ENCODE measurements around the gene SMIM35.

Gene SMIM35

DNA sequence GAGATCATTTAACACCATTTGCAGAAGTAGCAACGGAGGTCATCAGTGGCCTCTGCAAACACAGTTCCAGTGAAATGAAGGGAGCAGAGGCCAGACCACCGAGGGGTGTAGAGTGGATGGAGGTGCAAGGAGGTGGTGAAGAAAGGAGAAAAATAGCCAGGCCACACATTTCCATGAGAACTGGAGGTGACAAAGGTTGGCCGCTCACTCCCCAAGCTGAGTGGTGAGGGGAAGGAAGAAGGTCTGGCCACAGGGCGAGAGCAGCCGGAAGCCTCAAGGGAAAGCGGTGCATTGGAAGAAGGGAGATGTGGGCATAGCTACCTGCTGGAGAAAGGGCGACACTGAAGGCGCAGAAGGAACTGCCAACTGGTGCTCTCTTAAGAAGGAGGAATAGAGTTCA is 30.0 kb downstream of the SMIM35 start:
- DNase-seq, result peak; percentile 38

DNA sequence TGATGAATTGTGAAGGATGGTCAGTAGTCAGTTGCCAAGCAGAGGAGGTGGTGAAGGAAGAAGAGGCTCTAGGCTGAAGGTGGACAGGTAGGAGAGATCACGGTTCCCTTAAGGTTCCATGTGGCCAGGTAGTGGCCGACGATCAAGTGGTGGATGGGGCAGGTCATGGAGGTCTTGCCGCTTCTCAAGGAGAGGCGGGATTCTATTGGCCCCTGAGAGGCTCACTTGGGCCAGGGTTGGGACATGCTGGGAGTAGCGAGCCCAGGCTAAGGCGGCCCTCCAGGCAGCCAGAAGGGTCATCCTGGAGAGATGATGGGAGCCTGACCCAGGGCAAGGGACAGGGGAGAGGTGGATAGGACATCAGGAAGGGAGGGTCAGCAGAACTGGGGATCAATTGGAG is 30.8 kb downstream of the SMIM35 start:
- no peak for DNase-seq

GRCh38 chr11:118054712-118055640 is 31.8 kb downstream of the SMIM35 start:
- peak; percentile 46 for DNase-seq

DNA sequence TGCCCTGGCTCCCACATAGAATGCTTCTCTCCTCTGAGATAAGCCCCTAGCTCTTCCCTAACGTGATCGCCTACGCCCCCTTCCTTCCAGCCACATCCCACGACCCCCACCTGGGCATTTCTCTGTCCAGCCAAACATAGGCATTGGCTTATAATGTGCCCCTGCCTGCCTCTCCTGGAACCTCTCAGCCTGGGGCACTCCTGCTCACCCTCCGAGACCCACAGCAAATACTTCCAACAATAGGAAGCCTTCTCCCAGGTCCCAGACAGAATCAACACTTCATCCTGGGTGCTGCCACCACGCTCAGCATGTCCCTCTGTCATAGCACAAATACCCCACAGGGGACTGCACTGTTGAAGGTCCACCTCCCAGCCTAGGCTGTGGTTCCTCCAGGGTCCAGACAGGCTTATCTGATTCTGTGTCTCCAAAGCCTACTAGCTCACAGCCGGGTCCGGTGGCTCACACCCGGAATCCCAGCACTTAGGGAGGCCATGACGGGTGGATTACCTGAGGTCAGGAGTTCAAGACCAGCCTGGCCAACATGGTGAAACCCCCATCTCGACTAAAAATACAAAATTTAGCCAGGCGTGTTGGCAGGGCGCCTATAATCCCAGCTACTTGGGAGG is 34.1 kb downstream of the SMIM35 start:
- peak; percentile 42 for DNase-seq

GRCh38 chr11:118051611-118052461 is 34.9 kb downstream of the SMIM35 start:
- peak; percentile 42 for DNase-seq

- DNase-seq, result peak; percentile 26
Observed at GRCh38 chr11:118051136-118051610, 35.6 kb downstream of the SMIM35 start.

DNA sequence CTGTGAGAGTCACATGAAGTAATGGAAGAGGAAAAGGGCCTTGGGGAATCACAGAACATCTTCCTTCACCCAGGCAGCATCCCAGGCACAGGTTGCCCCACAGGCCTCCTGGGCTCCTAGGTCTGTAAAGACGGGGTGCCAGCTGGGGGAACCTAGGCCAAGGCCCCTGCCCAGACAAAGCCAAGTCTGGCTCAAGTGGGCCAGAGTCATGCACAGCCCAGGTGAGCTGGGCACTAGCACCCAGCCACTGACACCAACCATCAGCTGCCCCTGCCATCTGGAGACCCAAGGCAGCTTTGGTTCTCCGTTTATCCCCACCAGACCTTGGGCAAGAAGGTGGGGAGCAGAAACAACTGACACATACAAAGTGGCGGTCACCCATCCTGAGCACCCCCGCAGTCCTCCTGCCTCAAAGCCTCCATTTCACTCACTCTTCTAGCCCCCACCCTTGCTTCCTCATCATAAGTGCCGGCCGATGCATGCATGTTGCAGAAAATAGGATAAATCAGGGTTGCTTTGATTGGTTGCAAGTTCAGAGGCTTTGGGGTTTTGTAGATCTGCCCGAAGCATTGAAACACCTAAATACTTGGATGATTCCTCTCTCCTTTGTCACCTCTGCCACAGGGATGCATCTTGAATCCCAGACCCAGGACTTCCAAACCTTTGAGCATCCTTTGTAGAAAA is 36.4 kb downstream of the SMIM35 start:
- peak; percentile 34 for DNase-seq

DNA sequence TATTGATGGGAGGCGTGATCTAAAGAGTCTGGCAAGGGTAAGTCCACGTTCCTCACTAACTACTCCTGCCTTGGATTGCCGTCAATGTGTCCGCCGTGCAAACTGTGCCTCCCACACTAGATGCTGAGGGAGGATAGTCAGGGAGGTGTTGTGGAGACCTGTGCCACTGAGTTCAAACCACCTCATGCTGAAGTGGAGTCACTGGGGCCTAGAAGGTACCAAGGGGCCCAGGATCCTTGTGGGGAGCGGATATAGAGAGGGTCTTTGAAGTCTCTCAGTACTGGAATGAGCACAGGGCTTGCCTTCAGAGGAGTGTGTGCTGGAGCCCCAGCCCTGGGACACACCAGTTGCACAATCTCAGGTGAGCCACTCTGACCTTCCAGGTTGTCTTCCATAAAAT is 37.0 kb downstream of the SMIM35 start:
- DNase-seq, result no peak

GRCh38 chr11:118048472-118049370 is 38.0 kb downstream of the SMIM35 start:
- DNase-seq, result peak; percentile 35

- DNase-seq, result no peak
Observed at GRCh38 chr11:118047749-118048148, 39.0 kb downstream of the SMIM35 start.

GRCh38 chr11:118046964-118047700 is 39.6 kb downstream of the SMIM35 start:
- peak; percentile 46 for DNase-seq

GRCh38 chr11:118046051-118046963 is 40.5 kb downstream of the SMIM35 start:
- DNase-seq, result peak; percentile 35

DNA sequence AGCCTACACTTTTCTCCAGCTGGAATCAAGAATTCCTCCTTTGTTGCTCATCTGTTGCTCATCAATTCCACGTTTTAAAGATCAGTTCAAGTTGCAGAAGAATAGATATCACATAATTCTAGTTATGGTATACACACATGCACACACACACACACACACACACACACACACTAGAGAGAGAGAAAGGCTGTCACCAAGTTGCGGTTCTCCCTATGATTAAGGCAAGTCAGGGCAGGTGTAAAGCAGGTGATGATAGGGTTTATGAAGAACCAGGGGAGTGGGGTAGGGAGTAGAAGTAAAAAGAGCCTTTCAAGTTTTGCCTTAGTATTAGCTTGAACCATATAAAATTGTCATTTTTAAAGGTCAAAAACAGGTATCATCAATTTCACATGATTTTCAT is 41.6 kb downstream of the SMIM35 start:
- DNase-seq, result no peak

- DNase-seq, result no peak
Observed at GRCh38 chr11:118042796-118043195, 44.0 kb downstream of the SMIM35 start.

- DNase-seq, result no peak
Observed at GRCh38 chr11:118042141-118042540, 44.6 kb downstream of the SMIM35 start.

- no peak for DNase-seq
Observed at GRCh38 chr11:118033443-118033842, 53.3 kb downstream of the SMIM35 start.

DNA sequence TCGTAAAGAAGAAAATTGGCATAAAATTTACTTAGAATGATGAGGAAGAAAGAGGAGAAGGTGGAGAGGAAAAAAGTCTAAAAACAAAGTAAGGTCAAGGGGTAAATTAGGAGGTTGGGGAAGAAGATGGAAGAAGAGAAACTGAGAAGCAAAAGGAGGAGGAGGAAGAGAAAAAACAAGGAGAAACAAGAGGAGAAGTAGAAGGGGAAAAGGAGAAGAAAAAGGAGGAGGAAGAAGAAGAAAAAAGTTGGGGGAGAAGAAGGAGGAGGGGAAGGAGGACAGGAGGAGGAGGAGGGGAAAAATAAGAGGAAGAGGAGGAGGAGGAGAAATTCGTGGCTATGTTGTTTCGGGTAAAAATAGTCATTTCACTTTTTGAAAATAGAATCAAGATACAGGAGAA is 58.1 kb downstream of the SMIM35 start:
- DNase-seq, result no peak

DNA sequence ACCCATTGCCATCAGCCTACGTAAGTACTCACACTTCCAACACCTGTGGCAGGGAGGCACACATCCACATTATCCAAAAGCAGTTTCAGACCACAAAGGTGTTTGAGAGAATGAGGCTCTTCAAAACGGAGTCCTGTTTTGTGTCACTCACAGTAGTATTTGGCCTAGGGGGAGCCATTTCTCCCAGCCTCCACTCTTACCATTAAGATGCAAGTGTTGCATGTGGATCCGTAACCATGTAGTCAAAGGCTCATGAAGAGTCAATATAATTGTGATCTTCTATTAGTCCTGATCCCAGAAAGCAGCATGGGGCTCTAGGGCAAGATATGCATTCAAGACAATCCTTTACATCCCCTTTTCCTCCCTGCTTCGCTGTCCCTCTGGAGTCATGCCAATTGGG is 59.1 kb downstream of the SMIM35 start:
- DNase-seq, result peak; percentile 26

DNA sequence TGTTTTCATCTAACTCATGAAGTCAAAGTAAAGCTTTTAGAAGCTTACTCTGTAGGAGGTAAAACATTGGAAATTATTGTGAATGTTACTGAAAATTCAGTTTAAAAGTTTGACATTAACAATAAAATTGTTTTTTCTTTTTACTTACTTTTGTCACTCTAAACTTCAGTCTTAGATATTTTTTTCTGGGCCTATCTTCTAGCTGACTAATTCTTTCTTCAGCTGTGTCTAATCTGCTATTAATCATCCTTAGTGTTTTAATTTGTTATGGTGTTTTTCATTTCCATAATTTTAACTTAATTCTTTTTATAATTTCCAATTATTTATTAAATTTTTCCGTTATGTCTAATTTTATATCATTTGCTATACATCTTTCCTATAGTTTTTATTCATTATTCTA is 65.6 kb downstream of the SMIM35 start:
- no peak for DNase-seq

DNA sequence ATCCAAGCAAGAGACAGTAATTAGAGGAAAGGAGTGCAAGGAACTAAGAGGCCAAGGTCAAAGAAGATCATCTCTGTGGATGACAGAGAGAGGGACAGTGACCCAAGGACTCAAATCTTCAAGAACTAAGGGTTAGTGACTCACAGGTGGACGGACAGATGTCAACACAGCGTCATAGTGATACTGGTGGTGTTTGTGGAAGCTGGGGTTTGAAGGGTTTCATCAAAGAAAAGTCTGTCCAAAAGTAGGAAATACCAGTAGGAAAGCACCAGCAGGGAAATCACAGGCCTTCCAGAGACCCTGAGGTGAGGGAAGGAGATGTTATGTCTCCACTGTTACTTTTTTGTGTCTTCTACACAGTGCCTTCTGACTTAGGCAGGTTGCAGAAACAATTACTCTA is 68.4 kb downstream of the SMIM35 start:
- DNase-seq, result no peak

Data from islet precursor cell (in vitro differentiated cells).